GM12865 (cell line): Measurements from ENCODE around the gene PPFIBP1.
"Not testable (repeated sequence)": the region's sequence is repeated elsewhere in the genome, so short reads cannot be mapped to it uniquely, and the experiment has no call there.

Experiments
- DNase-seq: peaks from one replicate; pipeline ENCODE4 v3.0.0; 2010; ENCODE audit warnings: low read depth
- H3K4me3 ChIP-seq: 2 replicates; pipeline ENCODE4 v1.5.1; 2011; ENCODE audit warnings: mild to moderate bottlenecking, low read depth, low read length, control low read depth
- CTCF ChIP-seq: IDR thresholded peaks from 2 replicates; pipeline ENCODE4 v1.5.1; 2011; ENCODE audit warnings: low read length, control low read depth, low read depth, inconsistent platforms; ENCODE audit not compliant: insufficient read depth; ENCODE audit errors: missing control alignments

The PPFIBP1 gene

GRCh38 chr12:27723212-27723611 lies 199.2 kb downstream of the PPFIBP1 start:
- TF ChIP-seq CTCF, result no peak
- DNase-seq, result no peak
- no peak overlapping the region for H3K4me3 ChIP-seq

DNA sequence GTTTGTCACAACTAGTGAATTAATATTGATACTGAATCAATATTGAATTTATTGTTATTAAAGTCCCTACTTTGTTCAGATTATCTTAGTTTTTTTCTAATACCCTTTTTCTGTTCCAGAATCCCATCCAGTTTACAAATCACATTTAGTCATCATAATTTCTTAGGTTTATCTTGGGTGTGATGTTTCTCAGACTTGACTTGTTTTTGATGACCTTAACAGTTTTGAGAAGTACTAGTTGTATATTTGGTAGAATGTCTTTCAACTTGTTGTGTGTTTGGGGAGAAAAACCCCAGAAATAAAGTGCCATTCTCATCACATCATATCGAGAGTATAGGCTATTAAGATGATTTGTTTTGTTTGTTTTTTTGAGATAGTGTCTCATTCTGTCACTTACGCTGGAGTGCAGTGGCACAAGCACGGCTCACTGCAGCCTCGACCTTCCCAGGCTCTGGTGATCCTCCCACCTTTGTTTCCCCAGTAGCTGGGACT lies 206.1 kb downstream of the PPFIBP1 start:
- H3K4me3 ChIP-seq, result no peak overlapping the region
- DNase-seq, result no peak
- TF ChIP-seq CTCF, result no peak

- DNase-seq, result peak; percentile 37
These were observed 208.3 kb downstream of the PPFIBP1 start for GRCh38 chr12:27732281-27732680.

DNA sequence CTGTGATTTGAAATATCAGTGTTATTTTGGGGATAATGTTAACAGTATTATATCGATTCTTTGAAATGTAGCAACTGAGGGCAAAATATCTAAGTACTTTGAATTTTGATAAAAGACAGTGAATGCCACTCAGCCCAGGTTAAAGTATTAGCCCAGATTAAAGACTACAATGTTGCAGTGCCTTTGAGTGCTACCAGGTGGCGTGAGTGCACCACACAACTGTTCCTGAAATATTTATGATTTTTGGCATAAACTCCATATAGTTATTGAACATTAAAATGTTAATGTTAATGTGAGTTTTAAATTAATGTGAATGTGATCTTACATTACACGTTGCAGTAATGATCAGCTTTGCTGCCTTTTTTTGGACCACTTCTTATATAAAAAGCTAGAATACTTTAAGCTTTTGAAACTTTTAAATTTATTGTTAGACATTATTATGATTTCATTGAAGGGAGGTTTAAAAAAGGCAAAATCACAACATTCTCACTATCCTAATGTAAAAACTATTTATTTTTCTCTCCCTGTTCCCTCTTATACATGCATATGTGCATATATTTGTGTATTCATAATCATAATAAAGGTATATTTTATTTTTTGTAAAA lies 209.1 kb downstream of the PPFIBP1 start:
- DNase-seq, result peak; percentile 56
- TF ChIP-seq CTCF, result peak; percentile 74
- H3K4me3 ChIP-seq, result no peak overlapping the region

More at GRCh38 chr12:27732281-27732680, 208.3 kb downstream of the PPFIBP1 start:
- peak; percentile 35 for TF ChIP-seq CTCF
- H3K4me3 ChIP-seq, result no peak overlapping the region

DNA sequence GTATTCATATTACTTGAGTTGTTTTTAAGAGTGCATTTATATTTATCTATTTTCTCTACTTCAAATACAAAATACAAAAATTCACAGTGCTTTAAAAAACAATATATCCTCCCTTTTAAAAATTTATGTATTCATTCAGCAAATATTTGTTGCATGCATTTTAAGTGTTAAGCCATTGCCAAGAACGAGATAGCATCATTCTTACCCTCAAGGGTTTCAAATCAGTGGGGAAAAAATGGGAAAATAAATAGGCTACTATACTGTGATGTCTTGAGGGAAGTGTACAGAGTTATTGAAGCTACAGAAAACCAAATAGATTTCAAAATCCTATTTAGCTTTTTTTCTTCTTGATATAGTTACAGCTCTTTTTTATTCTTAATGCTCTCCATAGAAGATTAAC lies 209.8 kb downstream of the PPFIBP1 start:
- TF ChIP-seq CTCF, result no peak
- no peak overlapping the region for H3K4me3 ChIP-seq
- DNase-seq, result no peak

GRCh38 chr12:27734321-27734720 lies 210.3 kb downstream of the PPFIBP1 start:
- H3K4me3 ChIP-seq, DNase-seq: not testable (repeated sequence)

DNA sequence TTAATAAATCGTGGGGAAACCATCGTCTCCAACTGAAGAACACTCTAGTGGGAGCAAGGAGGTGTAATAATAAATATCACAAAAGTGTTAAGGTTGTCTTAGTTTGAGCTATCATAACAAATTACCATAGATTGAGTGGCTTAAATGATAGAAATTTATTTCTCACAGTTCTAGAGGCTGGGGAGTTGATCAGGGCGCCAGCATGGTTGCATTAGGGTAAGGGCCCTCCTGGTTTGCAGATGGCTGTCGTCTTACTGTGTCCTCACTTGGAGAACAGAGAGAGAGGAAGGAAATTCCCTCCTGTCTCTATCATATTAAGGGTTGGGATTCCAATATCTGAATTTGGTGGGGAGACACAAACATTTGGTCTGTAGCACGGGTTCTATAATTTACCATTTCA lies 219.6 kb downstream of the PPFIBP1 start:
- DNase-seq, result no peak
- H3K4me3 ChIP-seq, result no peak overlapping the region
- TF ChIP-seq CTCF, result no peak
